ENCODE results near the gene FBXW2.

DNA sequence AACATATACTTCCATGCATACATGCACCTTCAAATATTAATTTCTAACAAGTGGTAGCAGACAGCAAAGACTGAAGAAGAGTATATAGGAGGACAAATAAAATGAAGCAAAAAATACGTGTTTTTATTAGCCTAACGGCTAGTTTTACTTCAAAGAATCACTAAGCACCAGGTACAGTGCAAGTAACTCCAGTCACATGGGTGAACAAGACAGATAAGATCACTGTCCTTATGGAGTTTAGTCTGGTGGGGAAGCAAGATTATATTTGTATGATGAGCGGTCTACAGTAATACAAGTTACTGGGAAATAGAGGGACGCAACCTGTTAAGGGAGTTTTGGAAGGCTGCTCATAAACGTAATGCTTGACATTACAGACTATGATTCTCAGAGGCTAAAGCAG is 16.0 kb downstream of the FBXW2 start:
- TF ChIP-seq, protein P1, sequence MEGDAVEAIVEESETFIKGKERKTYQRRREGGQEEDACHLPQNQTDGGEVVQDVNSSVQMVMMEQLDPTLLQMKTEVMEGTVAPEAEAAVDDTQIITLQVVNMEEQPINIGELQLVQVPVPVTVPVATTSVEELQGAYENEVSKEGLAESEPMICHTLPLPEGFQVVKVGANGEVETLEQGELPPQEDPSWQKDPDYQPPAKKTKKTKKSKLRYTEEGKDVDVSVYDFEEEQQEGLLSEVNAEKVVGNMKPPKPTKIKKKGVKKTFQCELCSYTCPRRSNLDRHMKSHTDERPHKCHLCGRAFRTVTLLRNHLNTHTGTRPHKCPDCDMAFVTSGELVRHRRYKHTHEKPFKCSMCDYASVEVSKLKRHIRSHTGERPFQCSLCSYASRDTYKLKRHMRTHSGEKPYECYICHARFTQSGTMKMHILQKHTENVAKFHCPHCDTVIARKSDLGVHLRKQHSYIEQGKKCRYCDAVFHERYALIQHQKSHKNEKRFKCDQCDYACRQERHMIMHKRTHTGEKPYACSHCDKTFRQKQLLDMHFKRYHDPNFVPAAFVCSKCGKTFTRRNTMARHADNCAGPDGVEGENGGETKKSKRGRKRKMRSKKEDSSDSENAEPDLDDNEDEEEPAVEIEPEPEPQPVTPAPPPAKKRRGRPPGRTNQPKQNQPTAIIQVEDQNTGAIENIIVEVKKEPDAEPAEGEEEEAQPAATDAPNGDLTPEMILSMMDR (conservative IDR thresholded peaks at IDR 0.05; ENCODE audit: low read length): no peak
- no peak for TF ChIP-seq EZH2phosphoT487 (IDR thresholded peaks at IDR 0.05; ENCODE audit: borderline replicate concordance, low read depth, low read length)
